Vagina (tissue), 2 donors: ENCODE results near the gene DENND1A.

ENCODE experiments used
- POLR2A ChIP-seq, 2 donors: fragments of 450-650 bp; IDR thresholded peaks; one replicate each; pipeline ENCODE4 v1.6.1; 2017; ENCODE audit warnings: antibody characterized with exemption in 2 of 2, mild to moderate bottlenecking in 2 of 2, moderate library complexity in 2 of 2
- POLR2AphosphoS5 ChIP-seq, 2 donors: sonication (generic); formaldehyde crosslinking; IDR thresholded peaks; one replicate each; pipeline ENCODE4 v1.9.0; 2017; ENCODE audit warnings: antibody characterized with exemption in 2 of 2, mild to moderate bottlenecking in 2 of 2, low read depth in 1 of 2; ENCODE audit not compliant: insufficient read depth in 1 of 2
- TF ChIP-seq, protein P1 (sequence below), 3 experiments: fragments of 450-650 bp in 2 of 3; fragments of 200-600 bp in 1 of 3; sonication (generic) in 1 of 3; IDR thresholded peaks; one replicate each; pipeline ENCODE4 v1.5.1; 2017 to 2019; ENCODE audit warnings: antibody characterized with exemption in 3 of 3, mild to moderate bottlenecking in 2 of 3, moderate library complexity in 2 of 3

DNA sequence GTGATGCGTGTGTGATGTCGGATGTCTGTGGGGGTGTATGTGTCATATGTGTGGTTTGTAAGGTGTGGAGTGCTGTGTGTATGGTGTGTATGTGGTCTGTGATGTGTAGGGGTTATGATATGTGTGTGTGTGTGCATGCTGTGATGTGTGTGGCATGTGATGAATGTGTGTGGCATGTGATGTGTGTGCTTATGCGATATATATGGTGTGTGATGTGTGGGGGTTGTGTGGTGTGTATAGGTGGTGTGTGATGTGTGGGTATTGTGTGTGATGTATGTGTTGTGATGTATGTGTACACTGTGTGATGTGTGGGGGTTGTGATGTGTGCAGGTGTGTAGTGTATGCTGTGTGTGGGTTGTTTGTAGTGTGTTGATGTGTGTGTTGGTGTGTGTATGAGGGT lies 583.1 kb downstream of the DENND1A start:
- TF ChIP-seq, protein P1, sequence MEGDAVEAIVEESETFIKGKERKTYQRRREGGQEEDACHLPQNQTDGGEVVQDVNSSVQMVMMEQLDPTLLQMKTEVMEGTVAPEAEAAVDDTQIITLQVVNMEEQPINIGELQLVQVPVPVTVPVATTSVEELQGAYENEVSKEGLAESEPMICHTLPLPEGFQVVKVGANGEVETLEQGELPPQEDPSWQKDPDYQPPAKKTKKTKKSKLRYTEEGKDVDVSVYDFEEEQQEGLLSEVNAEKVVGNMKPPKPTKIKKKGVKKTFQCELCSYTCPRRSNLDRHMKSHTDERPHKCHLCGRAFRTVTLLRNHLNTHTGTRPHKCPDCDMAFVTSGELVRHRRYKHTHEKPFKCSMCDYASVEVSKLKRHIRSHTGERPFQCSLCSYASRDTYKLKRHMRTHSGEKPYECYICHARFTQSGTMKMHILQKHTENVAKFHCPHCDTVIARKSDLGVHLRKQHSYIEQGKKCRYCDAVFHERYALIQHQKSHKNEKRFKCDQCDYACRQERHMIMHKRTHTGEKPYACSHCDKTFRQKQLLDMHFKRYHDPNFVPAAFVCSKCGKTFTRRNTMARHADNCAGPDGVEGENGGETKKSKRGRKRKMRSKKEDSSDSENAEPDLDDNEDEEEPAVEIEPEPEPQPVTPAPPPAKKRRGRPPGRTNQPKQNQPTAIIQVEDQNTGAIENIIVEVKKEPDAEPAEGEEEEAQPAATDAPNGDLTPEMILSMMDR (IDR thresholded peaks at IDR 0.05) = no peak
- no peak for TF ChIP-seq POLR2A (IDR thresholded peaks at IDR 0.05)
- TF ChIP-seq POLR2AphosphoS5 (IDR thresholded peaks at IDR 0.05; ENCODE audit: insufficient read depth in 1 of 2, low read depth in 1 of 2) = no peak
